T-cell (primary cell): ENCODE results near the gene PGRMC2. TPM values are rescaled to one million over a fixed set of nuclear protein-coding genes. Genes with fewer than 3 reads are reported as not detected.

Experiments used
- ATAC-seq, 4 experiments: fragments of 200-7000 bp in 3 of 4; fragments of 150-1000 bp in 1 of 4; cut with Tn5 transposase; replicated peaks in 1 of 4; 1 replicate in 3 of 4; 2 replicates in 1 of 4; pipeline ENCODE4 v1.10.0; 2021; ENCODE audit warnings: moderate library complexity in 3 of 4, mild to moderate bottlenecking in 2 of 4, moderate number of reproducible peaks in 1 of 4
- CTCF ChIA-PET, 2 donors: fragments of 300-600 bp; sonication (Branson Sonifier 250); formaldehyde crosslinking; loops; one replicate each; lab custom pipeline; 2022; ENCODE audit warnings: antibody characterized with exemption in 2 of 2; lab: Charles Lee
- POLR2A ChIA-PET, 2 donors: fragments of 300-600 bp; sonication (Branson Sonifier 250); formaldehyde crosslinking; loops; one replicate each; lab custom pipeline; 2022; ENCODE audit warnings: antibody characterized with exemption in 2 of 2; lab: Charles Lee
- DNase-seq, 35 experiments: peaks; one replicate each; pipeline versions ENCODE4 v3.0.0 to v3.0.0-alpha.2; 2013 to 2023
- H3K27ac ChIP-seq: one replicate; pipeline ENCODE4 v1.5.1; 2013; ENCODE audit warnings: low read length
- H3K27me3 ChIP-seq, 2 experiments: replicated peaks in 1 of 2; 1 replicate in 1 of 2; 2 replicates in 1 of 2; pipeline versions ENCODE4 v1.6.1 to v1.7.0; 2013; ENCODE audit warnings: low read length in 1 of 2, mixed read lengths in 1 of 2; ENCODE audit not compliant: control insufficient read depth in 2 of 2, insufficient read depth in 2 of 2; ENCODE audit errors: extremely low read depth in 1 of 2
- H3K36me3 ChIP-seq, 2 donors: 1 replicate in 1 of 2; 2 replicates in 1 of 2; pipeline versions ENCODE4 v1.6.1 to v1.7.0; 2013; ENCODE audit warnings: low read length in 1 of 2; ENCODE audit not compliant: control insufficient read depth in 2 of 2, insufficient read depth in 1 of 2; ENCODE audit errors: extremely low read depth in 1 of 2
- H3K4me1 ChIP-seq, 2 experiments: 1 replicate in 1 of 2; 2 replicates in 1 of 2; pipeline versions ENCODE4 v1.6.1 to v1.7.0; 2013; ENCODE audit warnings: low read length in 2 of 2, mixed read lengths in 1 of 2; ENCODE audit not compliant: insufficient read depth in 2 of 2, control insufficient read depth in 1 of 2; ENCODE audit errors: extremely low read depth in 1 of 2
- H3K4me3 ChIP-seq, 2 donors: 1 replicate in 1 of 2; 2 replicates in 1 of 2; pipeline versions ENCODE4 v1.5.1 to v1.7.0; 2013; ENCODE audit warnings: mild to moderate bottlenecking in 2 of 2, low read length in 1 of 2, moderate library complexity in 1 of 2; ENCODE audit not compliant: control insufficient read depth in 1 of 2; ENCODE audit errors: extremely low read depth in 1 of 2
- H3K9me3 ChIP-seq: 2 replicates; pipeline ENCODE4 v1.7.0; 2013
- H3K27ac Mint-ChIP-seq, 2 donors: one replicate each; pipeline ENCODE4 v1.8.0; 2020 to 2021; ENCODE audit warnings: mild to moderate bottlenecking in 2 of 2, mixed read lengths in 2 of 2
- H3K27me3 Mint-ChIP-seq, 2 donors: one replicate each; pipeline ENCODE4 v1.8.0; 2021 to 2022; ENCODE audit warnings: mixed read lengths in 2 of 2
- H3K36me3 Mint-ChIP-seq: one replicate; pipeline ENCODE4 v1.8.0; 2021; ENCODE audit warnings: mixed read lengths
- H3K4me1 Mint-ChIP-seq, 3 donors: one replicate each; pipeline ENCODE4 v1.8.0; 2020 to 2022; ENCODE audit warnings: mixed read lengths in 3 of 3, mild to moderate bottlenecking in 1 of 3
- H3K4me3 Mint-ChIP-seq, 3 donors: one replicate each; pipeline ENCODE4 v1.8.0; 2020 to 2022; ENCODE audit warnings: mild to moderate bottlenecking in 3 of 3, mixed read lengths in 3 of 3, moderate library complexity in 3 of 3
- H3K9me3 Mint-ChIP-seq, 3 donors: one replicate each; pipeline ENCODE4 v1.8.0; 2020 to 2022; ENCODE audit warnings: mixed read lengths in 3 of 3
- WGBS: methylation state at CpG from one replicate; pipeline ENCODE4 v1.1.5; 2013; ENCODE audit warnings: missing lambda C conversion rate; ENCODE audit not compliant: insufficient coverage; 5-methylcytosine and 5-hydroxymethylcytosine counted together
- total RNA-seq, 35 experiments: library from RNA in 6 of 35; stranded (reverse) in 6 of 35; fragments of 120-200 nt in 1 of 35; gene quantifications; one replicate each; pipeline versions ENCODE4 v1.2.1 to v1.2.4 and lab custom pipeline; 2013 to 2026

The PGRMC2 gene
- total RNA-seq, 5 donors from 2014 or later (not counting 1 experiment from before 2014, with no cell fraction given), result 29.5 to 64.2 (median 35.4) TPM

DNA sequence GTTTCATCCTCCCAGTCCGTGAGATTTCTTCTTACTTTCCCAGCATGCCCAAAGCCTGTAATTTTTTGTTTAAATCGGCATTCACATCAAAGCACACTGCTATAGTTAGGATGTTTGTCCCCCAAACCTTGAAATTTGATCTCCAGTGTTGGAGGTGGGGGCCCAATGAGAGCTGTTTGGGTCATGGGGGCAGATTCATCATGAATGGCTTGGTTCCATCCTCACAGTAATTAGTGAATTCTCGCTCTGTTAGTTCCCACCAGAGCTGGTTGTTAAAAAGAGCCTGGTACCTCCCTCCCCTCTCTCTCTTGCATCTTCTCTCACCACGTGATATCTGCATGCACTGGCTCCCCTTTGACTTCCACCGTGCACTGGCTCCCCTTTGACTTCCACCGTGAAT lies 40.5 kb upstream of the PGRMC2 start:
- no peak for ATAC-seq
- WGBS, result 100% methylated on average over 2 of the region's 6 CpGs
- peaks cover 8% of the 10 kb centered on the region for H3K36me3 Mint-ChIP-seq

GRCh38 chr4:128323401-128323800 lies 35.8 kb upstream of the PGRMC2 start:
- CTCF ChIA-PET, result no interaction called here
- H3K4me1 Mint-ChIP-seq, result no peaks in the 10 kb centered on the region
- no peak overlapping the region for H3K27ac ChIP-seq
- POLR2A ChIA-PET, result no interaction called here
- no peak for DNase-seq
- no CpG with 5 or more reads among the region's 1 CpG for whole genome bisulfite sequencing
- H3K4me1 ChIP-seq, result no peaks in the 10 kb centered on the region
- peaks cover 10% of the 10 kb centered on the region for H3K36me3 Mint-ChIP-seq
- no peaks in the 10 kb centered on the region for H3K9me3 ChIP-seq
- no peaks in the 10 kb centered on the region for H3K9me3 Mint-ChIP-seq
- no peaks in the 10 kb centered on the region for H3K36me3 ChIP-seq
- no peak for ATAC-seq
- H3K4me3 Mint-ChIP-seq, result no peak overlapping the region
- H3K4me3 ChIP-seq, result no peak overlapping the region
- no peaks in the 10 kb centered on the region for H3K27me3 ChIP-seq
- H3K27ac Mint-ChIP-seq, result no peak overlapping the region
- no peaks in the 10 kb centered on the region for H3K27me3 Mint-ChIP-seq

More for the DNA sequence above, 40.5 kb upstream of the PGRMC2 start:
- no peak for DNase-seq
- H3K36me3 ChIP-seq, result no peaks in the 10 kb centered on the region
- no peak overlapping the region for H3K27ac ChIP-seq
- no peaks in the 10 kb centered on the region for H3K27me3 Mint-ChIP-seq
- CTCF ChIA-PET, result no interaction called here
- H3K27ac Mint-ChIP-seq, result no peak overlapping the region
- no peak overlapping the region for H3K4me3 ChIP-seq
- H3K4me1 Mint-ChIP-seq, result no peaks in the 10 kb centered on the region
- H3K27me3 ChIP-seq, result no peaks in the 10 kb centered on the region
- H3K9me3 ChIP-seq, result no peaks in the 10 kb centered on the region
- POLR2A ChIA-PET, result no interaction called here
- H3K4me1 ChIP-seq, result no peaks in the 10 kb centered on the region
- H3K9me3 Mint-ChIP-seq, result peaks cover 0 to 3% (median 0%) of the 10 kb centered on the region in 3 donors
- no peak overlapping the region for H3K4me3 Mint-ChIP-seq

DNA sequence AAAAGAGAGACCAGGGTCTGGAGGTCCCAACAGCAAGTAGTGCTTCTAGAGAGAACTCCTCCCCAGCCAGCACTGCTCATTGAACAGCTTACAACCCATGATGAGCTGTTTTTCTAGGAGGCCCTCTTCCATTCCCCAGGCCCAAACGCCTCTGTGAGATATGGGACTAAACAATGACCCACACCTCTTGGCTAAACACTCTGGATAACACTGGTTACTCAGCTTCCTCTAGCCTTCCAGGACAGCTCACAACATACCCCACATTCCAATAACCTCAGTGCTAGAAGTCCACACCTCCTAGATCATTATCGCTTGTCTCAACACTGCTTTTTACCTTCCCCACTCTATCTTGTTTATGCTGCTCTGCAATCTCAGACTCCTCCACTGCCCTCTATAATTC lies 35.4 kb upstream of the PGRMC2 start:
- Histone ChIP-seq H3K36me3 (no peaks in the 10 kb centered on the region), H3K27ac (no peak overlapping the region), H3K4me1 (no peaks in the 10 kb centered on the region), H3K27me3 (no peaks in the 10 kb centered on the region), H3K4me3 (no peak overlapping the region), H3K9me3 (no peaks in the 10 kb centered on the region)
- no peak for DNase-seq
- Mint-ChIP-seq H3K9me3 (no peaks in the 10 kb centered on the region), H3K27me3 (no peaks in the 10 kb centered on the region), H3K36me3 (peaks cover 10% of the 10 kb centered on the region), H3K4me3 (no peak overlapping the region), H3K4me1 (no peaks in the 10 kb centered on the region), H3K27ac (no peak overlapping the region)
- ATAC-seq, result no peak
- WGBS, result 70% methylated on average over 2 of the region's 2 CpGs
- ChIA-PET POLR2A (no interaction called here), CTCF (no interaction called here)

GRCh38 chr4:128322311-128322710 lies 34.7 kb upstream of the PGRMC2 start:
- ATAC-seq (no peak), DNase-seq (no peak)
- Mint-ChIP-seq H3K27me3 (no peaks in the 10 kb centered on the region), H3K4me1 (no peaks in the 10 kb centered on the region), H3K9me3 (no peaks in the 10 kb centered on the region), H3K27ac (no peak overlapping the region), H3K4me3 (no peak overlapping the region), H3K36me3 (peaks cover 14% of the 10 kb centered on the region)
- H3K27ac ChIP-seq, result no peak overlapping the region
- H3K27me3 ChIP-seq, result no peaks in the 10 kb centered on the region
- 100% methylated on average over 1 of the region's 2 CpGs for WGBS
- H3K36me3 ChIP-seq, result no peaks in the 10 kb centered on the region
- no peak overlapping the region for H3K4me3 ChIP-seq
- H3K4me1 ChIP-seq, result no peaks in the 10 kb centered on the region
- ChIA-PET POLR2A (no interaction called here), CTCF (interaction anchor here in 1 of 2 donors (0.6 kb wide), 1 partner anchor 192 kb away, joined by 3 read pairs; no protein-coding TSS in a partner anchor)
- H3K9me3 ChIP-seq, result no peaks in the 10 kb centered on the region

DNA sequence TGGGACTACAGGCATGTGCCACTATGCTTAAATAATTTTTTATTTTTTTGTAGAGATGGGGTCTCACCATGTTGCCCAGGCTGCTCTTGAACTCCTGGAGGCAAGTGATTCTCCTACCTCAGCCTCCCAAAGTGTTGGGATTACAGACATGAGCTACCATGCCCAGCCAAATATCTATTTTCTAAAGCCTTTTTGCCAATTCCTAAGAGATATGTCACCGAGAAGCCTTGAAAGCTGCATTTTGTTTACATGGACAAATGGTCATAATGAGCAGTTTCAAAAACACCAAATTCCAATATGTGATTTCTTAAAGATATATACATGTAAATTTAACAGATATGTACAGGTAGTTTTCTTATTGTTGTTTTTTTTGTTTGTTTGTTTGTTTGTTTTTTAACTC lies 33.0 kb upstream of the PGRMC2 start:
- no peak for DNase-seq
- CTCF ChIA-PET, result no interaction called here
- POLR2A ChIA-PET, result no interaction called here
- Histone ChIP-seq H3K4me1 (no peaks in the 10 kb centered on the region), H3K27me3 (no peaks in the 10 kb centered on the region), H3K9me3 (no peaks in the 10 kb centered on the region), H3K36me3 (no peaks in the 10 kb centered on the region), H3K27ac (no peak overlapping the region), H3K4me3 (no peak overlapping the region)
- Mint-ChIP-seq H3K4me3 (no peak overlapping the region), H3K27me3 (no peaks in the 10 kb centered on the region), H3K9me3 (no peaks in the 10 kb centered on the region), H3K27ac (no peak overlapping the region), H3K36me3 (peaks cover 22% of the 10 kb centered on the region), H3K4me1 (no peaks in the 10 kb centered on the region)
- ATAC-seq, result no peak
- no CpG with 5 or more reads among the region's 1 CpG for WGBS

- Histone ChIP-seq H3K27ac (no peak overlapping the region), H3K27me3 (no peaks in the 10 kb centered on the region), H3K36me3 (no peaks in the 10 kb centered on the region), H3K4me1 (no peaks in the 10 kb centered on the region), H3K9me3 (no peaks in the 10 kb centered on the region), H3K4me3 (no peak overlapping the region)
- POLR2A ChIA-PET, result no interaction called here
- CTCF ChIA-PET, result no interaction called here
- Mint-ChIP-seq H3K36me3 (peaks cover 37% of the 10 kb centered on the region), H3K4me3 (no peak overlapping the region), H3K27ac (no peak overlapping the region), H3K4me1 (no peaks in the 10 kb centered on the region), H3K27me3 (no peaks in the 10 kb centered on the region), H3K9me3 (no peaks in the 10 kb centered on the region)
- no CpG with 5 or more reads among the region's 2 CpGs for WGBS
- DNase-seq (no peak), ATAC-seq (no peak)
These were observed 28.3 kb upstream of the PGRMC2 start for GRCh38 chr4:128315756-128316520.
